HG02981 (cell line): ENCODE results near the gene PCSK5.

Experiments used
- ATAC-seq: cut with Tn5 transposase; IDR thresholded peaks from one replicate; pipeline ENCODE4 v1.9.1; 2021; ENCODE audit warnings: mild to moderate bottlenecking, moderate library complexity; ENCODE audit not compliant: unreplicated experiment

PCSK5 gene

GRCh38 chr9:76176171-76176570 lies 285.7 kb downstream of the PCSK5 start:
- no peak for ATAC-seq

- ATAC-seq = no peak
Measured at GRCh38 chr9:76177931-76178330, 287.5 kb downstream of the PCSK5 start.

GRCh38 chr9:76180541-76180940 lies 290.1 kb downstream of the PCSK5 start:
- no peak for ATAC-seq

DNA sequence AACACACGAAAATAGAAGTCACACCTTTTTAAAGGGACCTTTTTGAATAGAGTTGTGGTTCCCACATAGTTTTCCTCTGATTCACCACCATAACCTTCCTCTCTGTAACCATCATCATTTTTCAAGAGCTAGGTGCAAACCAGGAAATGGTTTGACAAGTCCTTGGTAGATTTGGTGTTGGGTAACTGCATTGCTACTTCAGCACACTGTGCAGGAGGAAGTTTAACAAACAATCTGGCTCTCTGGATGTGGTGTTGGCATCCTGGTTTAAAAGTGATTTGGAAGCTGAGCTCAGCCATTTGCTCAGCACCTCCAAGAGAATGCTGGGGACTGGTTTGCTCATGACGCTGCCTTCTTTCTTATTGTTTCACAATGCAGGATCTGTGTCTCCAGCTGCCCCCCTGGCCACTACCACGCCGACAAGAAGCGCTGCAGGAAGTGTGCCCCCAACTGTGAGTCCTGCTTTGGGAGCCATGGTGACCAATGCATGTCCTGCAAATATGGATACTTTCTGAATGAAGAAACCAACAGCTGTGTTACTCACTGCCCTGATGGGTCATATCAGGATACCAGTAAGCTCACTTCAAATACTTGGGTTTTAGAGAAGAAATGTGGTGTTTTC lies 290.7 kb downstream of the PCSK5 start:
- no peak for ATAC-seq

DNA sequence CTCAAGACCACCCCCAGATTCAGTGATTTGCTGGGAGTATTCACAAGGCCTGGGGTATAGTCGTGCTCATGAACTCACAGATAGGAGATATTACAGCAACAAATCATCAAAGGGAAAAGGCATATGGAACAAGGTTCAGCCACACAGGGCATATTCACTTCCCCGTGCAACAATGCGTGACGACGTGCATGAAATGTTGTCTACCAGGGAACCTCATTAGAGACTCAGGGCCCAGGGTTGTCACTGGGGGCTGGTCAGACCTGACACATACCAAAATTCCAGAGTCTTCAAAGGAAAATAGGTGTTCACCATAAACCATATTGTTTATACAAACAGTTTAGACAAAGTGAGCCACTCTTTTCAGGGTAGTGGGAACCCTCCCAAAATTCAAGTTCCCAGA lies 291.3 kb downstream of the PCSK5 start:
- ATAC-seq = no peak

DNA sequence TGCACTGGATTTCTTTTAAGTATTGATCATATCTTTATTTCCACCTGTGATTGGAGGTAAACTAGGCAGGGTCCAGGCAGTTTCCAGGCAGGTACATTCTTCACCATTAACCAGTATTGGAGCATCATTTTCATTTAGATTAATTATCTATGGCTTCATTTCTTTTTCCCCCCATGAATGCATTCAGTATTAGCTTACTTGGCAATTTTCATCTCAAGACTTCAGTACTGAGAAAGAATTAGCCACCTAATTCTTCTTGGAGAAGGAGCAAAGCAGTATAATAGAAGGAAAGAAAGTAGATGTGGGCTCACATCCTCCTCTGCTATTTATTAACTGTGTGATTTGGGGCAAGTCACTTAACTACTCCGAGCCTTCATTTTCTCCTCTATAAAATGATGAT lies 295.0 kb downstream of the PCSK5 start:
- no peak for ATAC-seq

- no peak for ATAC-seq
Measured at GRCh38 chr9:76188286-76188685, 297.8 kb downstream of the PCSK5 start.

- ATAC-seq = no peak
Measured at GRCh38 chr9:76188905-76189304, 298.4 kb downstream of the PCSK5 start.

- ATAC-seq = no peak
Measured at GRCh38 chr9:76191493-76191892, 301.0 kb downstream of the PCSK5 start.

- no peak for ATAC-seq
Measured at GRCh38 chr9:76192013-76192412, 301.5 kb downstream of the PCSK5 start.

GRCh38 chr9:76194896-76195295 lies 304.4 kb downstream of the PCSK5 start:
- ATAC-seq = no peak

DNA sequence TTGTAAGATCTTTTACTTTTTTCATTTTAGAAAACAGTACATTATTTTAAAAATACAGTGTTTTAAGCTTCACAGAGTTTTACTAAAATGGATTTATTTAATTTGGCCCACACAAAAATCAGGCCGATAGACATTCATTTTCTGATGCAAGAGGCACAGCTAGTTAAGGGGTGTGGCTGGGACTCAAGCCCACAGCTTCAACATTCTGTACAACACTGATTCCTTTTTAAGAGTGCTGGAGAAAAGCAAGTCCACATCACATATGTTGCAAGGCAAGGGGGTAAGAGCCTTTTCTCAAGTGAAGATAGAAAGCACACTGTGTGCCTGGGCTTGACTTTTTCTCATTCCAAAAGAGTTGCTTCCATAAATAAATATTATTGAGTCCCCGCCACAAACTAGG lies 307.9 kb downstream of the PCSK5 start:
- no peak for ATAC-seq

DNA sequence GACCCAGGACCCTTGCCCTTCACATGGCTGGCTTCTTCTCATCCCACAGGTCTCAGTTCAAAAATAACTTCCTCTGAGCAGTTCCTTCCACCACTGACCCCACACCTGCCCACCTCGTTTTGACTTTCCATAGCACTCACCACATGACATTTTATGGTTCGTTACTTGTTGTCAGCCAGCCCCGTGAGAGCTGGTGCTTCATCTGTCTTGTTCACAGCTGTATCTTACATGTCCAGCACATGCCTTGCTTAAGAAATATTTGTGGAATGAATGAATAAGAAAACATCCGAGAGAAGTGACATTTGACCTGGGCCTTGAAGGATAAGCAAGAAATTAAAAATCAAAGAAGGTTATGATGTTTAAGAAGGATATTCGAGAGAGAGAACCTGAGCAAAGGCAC lies 309.8 kb downstream of the PCSK5 start:
- ATAC-seq = no peak

- no peak for ATAC-seq
Measured at GRCh38 chr9:76200745-76201144, 310.3 kb downstream of the PCSK5 start.

GRCh38 chr9:76203373-76203772 lies 312.9 kb downstream of the PCSK5 start:
- ATAC-seq = no peak

- ATAC-seq = no peak
Measured at GRCh38 chr9:76206821-76207220, 316.3 kb downstream of the PCSK5 start.

GRCh38 chr9:76213751-76214150 lies 323.3 kb downstream of the PCSK5 start:
- ATAC-seq = no peak

DNA sequence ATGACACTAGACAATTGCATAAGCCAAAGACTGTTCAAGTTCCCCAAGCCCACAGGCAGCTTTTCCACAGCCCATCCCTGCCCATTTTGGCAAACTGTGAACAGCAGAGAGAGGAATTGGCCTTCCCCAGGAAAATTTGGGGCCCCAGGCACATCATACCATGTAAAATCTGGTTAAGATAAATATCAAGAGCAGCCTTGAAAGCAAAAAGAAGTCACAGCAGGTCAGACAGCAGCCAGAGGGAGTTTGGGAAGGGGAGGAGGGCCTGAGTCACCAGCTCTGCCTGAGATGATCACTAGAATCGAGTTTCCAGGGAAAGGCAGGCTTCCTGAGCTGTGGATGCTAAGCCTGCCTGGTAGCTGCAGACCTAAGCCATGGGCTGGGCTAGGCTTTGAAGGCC lies 324.6 kb downstream of the PCSK5 start:
- no peak for ATAC-seq

GRCh38 chr9:76216161-76216649 lies 325.7 kb downstream of the PCSK5 start:
- ATAC-seq = no peak

GRCh38 chr9:76218117-76218885 lies 327.8 kb downstream of the PCSK5 start:
- no peak for ATAC-seq

DNA sequence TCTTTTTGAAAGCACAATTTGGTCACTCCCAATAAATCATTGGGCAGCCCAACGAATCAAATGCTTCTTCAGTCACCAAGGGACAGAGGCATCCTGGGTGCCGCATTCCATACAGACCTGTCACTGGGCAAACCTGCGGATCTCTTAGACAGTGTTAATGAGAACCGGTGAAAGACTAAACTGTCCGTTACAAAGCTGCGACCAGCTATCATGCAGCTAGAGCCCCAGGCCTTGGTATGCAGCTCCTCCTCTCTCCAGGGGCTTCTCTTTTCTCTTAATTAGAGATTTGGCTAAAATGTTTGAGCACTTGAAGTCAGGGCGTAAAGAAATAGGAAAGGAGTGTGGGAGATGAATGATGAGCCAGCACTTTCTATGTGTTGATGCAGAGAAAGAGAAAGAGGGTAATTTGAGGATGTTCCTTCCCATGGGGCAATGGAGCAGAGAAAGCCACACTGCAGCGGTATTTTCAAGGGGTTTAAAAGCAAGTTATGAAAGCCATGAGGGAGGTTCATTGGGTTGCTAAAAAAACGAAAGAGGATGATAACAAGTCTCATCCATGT lies 328.5 kb downstream of the PCSK5 start:
- ATAC-seq = no peak

DNA sequence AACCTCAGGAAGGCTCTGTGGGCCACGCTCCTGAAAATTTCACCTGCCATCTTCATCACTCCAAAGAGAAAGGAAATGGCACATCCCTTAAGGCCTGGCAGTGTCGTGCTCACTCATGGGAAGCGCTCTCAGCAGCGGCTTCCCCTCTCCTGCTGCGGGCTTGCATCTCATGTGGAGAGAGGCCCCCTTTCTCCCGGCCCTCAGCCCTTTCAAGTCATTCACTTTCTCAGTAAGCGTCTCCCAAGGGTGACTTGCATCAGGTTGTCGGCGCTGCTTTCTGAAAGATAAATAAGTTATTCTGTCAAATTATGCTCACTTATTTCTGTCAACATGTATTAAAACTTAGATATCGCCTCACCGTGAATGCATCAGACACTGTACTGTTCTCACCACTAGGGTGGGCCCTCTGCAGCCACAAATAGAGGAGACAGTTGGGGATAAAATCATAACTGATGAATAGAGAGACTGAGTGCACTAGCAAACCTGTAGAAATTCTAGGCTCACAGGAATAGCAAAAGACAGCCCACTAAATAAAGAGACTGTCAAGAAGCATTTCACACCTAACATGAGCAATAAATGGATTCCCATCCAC lies 329.2 kb downstream of the PCSK5 start:
- ATAC-seq = no peak
